BJ (cell line): ENCODE results near the gene NKAIN4. TPM values are rescaled to one million over a fixed set of nuclear protein-coding genes. Genes with fewer than 3 reads are reported as not detected.

Experiments
- CTCF ChIA-PET: fragments of 350-600 bp; formaldehyde crosslinking; extraction: SDS; loops from one replicate; lab custom pipeline; 2021; ENCODE audit warnings: antibody characterized with exemption, inconsistent platforms; lab: Yijun Ruan, JAX
- POLR2A ChIA-PET: fragments of 300-600 bp; sonication (Branson Sonifier 250); formaldehyde crosslinking; extraction: SDS; loops from one replicate; lab custom pipeline; 2021; ENCODE audit warnings: antibody characterized with exemption; lab: Charles Lee
- DNase-seq: peaks from one replicate; pipeline ENCODE4 v3.0.0-alpha.2; 2011; ENCODE audit warnings: low read depth
- H3K27me3 ChIP-seq: 2 replicates; pipeline ENCODE4 v1.6.0; 2011; ENCODE audit warnings: low read length; ENCODE audit not compliant: control insufficient read depth, insufficient read depth
- H3K36me3 ChIP-seq: 2 replicates; pipeline ENCODE4 v1.5.1; 2011; ENCODE audit warnings: low read length; ENCODE audit not compliant: control insufficient read depth, insufficient read depth
- H3K4me3 ChIP-seq: 2 replicates; pipeline ENCODE4 v1.5.1; 2011; ENCODE audit warnings: low read depth, mild to moderate bottlenecking, control low read depth, low read length
- CTCF ChIP-seq: IDR thresholded peaks from 2 replicates; pipeline ENCODE4 v1.5.1; 2011; ENCODE audit warnings: low read depth, mild to moderate bottlenecking, control low read depth, inconsistent platforms, low read length, moderate library complexity; ENCODE audit not compliant: insufficient read depth
- polyA plus RNA-seq: library from polyadenylated mRNA; depleted of rRNA; stranded (reverse); fragments of >200 nt; gene quantifications from 2 replicates; pipeline ENCODE4 v1.2.3, GENCODE V29; 2011

NKAIN4 gene
- polyA plus RNA-seq, 1 experiment: not detected

- DNase-seq: no peak
- H3K27me3 ChIP-seq: peaks cover 14% of the 10 kb centered on the region
- no peak for TF ChIP-seq CTCF
- ChIA-PET POLR2A (no interaction called here), CTCF (interaction anchor here (1.4 to 7.5 kb wide), 2 partner anchors 9 to 12 kb away, joined by 3 to 68 read pairs; no protein-coding TSS in a partner anchor)
- H3K4me3 ChIP-seq: no peak overlapping the region
- no peaks in the 10 kb centered on the region for H3K36me3 ChIP-seq
Measured at GRCh38 chr20:63297371-63297781, 43.1 kb upstream of the NKAIN4 start.

- CTCF ChIA-PET: interaction anchor here (1.0 to 7.5 kb wide), 4 partner anchors 8 to 113 kb away, joined by 3 to 68 read pairs (median 6); no protein-coding TSS in a partner anchor
- Histone ChIP-seq H3K27me3 (peaks cover 14% of the 10 kb centered on the region), H3K36me3 (no peaks in the 10 kb centered on the region), H3K4me3 (no peak overlapping the region)
- no peak for DNase-seq
- TF ChIP-seq CTCF: no peak
- POLR2A ChIA-PET: no interaction called here
Measured at GRCh38 chr20:63296531-63297299, 42.5 kb upstream of the NKAIN4 start.

- Histone ChIP-seq H3K27me3 (peaks cover 14% of the 10 kb centered on the region), H3K4me3 (no peak overlapping the region), H3K36me3 (no peaks in the 10 kb centered on the region)
- CTCF ChIA-PET: interaction anchor here (1.0 to 7.5 kb wide), 3 partner anchors 14 to 112 kb away, joined by 3 to 68 read pairs (median 10); no protein-coding TSS in a partner anchor
- TF ChIP-seq CTCF: no peak
- no peak for DNase-seq
- POLR2A ChIA-PET: no interaction called here
Measured at GRCh38 chr20:63295846-63296245, 41.6 kb upstream of the NKAIN4 start.

- ChIA-PET CTCF (interaction anchor here (1.0 to 7.5 kb wide), 3 partner anchors 14 to 112 kb away, joined by 3 to 68 read pairs (median 10); no protein-coding TSS in a partner anchor), POLR2A (no interaction called here)
- no peak for TF ChIP-seq CTCF
- no peak for DNase-seq
- Histone ChIP-seq H3K4me3 (no peak overlapping the region), H3K27me3 (peaks cover 14% of the 10 kb centered on the region), H3K36me3 (no peaks in the 10 kb centered on the region)
Measured at GRCh38 chr20:63295422-63295821, 41.2 kb upstream of the NKAIN4 start.

GRCh38 chr20:63295018-63295417, 40.8 kb upstream of the NKAIN4 start:
- no peaks in the 10 kb centered on the region for H3K36me3 ChIP-seq
- POLR2A ChIA-PET: no interaction called here
- TF ChIP-seq CTCF: no peak
- peaks cover 14% of the 10 kb centered on the region for H3K27me3 ChIP-seq
- H3K4me3 ChIP-seq: no peak overlapping the region
- DNase-seq: no peak
- CTCF ChIA-PET: interaction anchor here (1.3 to 7.5 kb wide), 3 partner anchors 14 to 72 kb away, joined by 3 to 68 read pairs (median 10); no protein-coding TSS in a partner anchor
